HG02571 (cell line): Measurements from ENCODE around the gene TUBB2A.
"Not testable (repeated sequence)": the region's sequence is repeated elsewhere in the genome, so short reads cannot be mapped to it uniquely, and the experiment has no call there.

Source experiments
- ATAC-seq: cut with Tn5 transposase; IDR thresholded peaks from one replicate; pipeline ENCODE4 v1.9.1; 2021; ENCODE audit warnings: mild to moderate bottlenecking, moderate library complexity; ENCODE audit not compliant: unreplicated experiment

TUBB2A gene

DNA sequence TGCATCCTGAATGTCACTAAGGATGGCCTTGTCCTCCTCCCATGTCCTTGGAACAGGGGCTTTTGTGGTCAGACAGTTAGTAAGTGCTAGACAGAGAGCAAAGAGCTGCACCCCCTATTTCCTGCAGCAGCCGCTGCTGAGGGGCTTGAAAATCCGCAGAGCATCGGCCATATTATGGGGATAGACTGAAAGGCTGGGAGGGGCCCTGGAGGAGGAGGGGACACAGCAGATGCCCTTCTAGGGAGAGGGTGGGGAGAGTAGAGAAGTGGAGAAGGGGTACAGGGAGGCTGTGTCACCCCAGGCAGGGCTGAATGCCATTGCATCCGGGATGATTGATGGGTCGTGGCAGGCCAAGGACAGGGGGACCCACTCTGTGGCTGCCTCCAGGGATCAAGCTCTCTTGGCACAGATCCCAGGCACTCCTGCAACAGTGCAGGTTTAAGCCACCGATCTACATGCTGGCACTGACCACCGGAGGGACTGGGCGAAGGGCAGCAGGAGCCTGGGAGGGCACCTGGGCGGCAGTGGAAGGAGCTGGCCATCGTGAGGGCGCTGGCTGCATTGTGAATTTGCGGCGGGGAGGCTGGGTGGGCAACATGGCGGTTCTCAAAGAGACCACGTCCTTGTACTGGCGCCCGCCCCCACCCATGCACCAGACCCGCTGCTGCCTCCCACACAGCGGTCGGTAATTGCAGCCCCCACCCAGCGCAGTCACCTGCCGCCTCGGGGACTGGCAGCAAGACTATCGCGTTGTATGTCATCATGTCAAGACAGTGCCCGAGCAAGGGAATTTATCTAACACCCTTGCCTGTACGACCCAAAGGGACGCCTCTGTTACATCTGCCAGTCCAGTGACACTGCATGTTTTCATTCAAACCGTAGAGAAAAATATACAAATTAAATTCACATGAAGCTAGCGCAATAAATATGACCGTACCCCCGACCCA is 887 bp downstream of the TUBB2A start:
- ATAC-seq, result not testable (repeated sequence)

DNA sequence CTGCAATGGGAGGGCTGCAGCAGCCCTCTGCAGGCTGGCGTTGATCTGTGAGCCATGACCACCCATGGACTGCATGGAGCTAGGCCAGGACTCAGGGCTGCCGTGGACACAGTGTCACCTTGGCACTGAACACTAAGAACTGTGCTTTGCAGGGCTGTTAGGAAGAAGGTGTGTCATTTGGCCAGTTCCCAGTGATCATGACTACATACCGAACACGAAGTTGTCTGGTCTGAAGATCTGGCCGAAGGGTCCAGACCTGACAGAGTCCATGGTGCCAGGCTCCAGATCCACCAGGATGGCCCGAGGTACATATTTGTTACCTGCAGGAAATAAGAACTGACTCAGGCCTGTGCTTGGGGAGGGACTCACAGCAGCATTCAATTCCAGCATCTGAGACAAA is 1.9 kb downstream of the TUBB2A start:
- not testable (repeated sequence) for ATAC-seq

DNA sequence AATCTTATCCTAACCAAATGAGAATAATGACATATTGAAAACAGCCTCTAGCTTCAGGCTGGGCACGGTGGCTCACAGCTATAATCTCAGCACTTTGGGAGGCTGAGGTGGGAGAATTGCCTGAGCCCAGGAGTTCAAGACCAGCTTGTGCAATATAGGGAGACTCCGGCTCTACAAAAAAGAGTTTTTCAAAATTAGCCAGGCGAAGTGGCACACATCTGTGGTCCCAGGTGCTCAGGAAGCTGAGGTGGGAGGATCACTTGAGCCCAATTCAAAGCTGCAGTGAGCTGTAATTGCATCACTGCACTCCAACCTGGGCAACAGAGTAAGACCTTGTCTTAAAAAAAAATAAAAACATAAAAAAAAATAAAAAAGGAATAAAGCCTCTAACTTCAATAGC is 4.7 kb downstream of the TUBB2A start:
- ATAC-seq, result no peak

DNA sequence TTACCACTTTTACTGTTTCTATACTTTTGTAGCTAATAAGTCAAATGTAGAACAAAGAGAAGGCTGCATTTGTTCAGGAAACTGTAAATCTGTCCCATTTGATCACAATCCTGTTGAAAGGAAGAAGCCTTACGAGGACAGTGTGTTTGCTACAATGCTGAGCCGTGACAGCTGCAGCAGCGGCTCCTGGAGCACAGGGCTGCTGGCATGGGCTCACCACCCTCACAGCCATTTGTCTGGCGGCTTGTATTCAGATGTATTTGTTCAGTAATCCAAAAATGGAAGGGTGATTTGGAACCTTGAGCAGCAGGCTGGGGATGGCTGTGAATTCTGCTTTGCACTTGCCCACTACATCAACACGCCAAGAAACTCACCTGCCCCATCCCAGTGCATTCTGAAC is 5.7 kb downstream of the TUBB2A start:
- ATAC-seq, result no peak

DNA sequence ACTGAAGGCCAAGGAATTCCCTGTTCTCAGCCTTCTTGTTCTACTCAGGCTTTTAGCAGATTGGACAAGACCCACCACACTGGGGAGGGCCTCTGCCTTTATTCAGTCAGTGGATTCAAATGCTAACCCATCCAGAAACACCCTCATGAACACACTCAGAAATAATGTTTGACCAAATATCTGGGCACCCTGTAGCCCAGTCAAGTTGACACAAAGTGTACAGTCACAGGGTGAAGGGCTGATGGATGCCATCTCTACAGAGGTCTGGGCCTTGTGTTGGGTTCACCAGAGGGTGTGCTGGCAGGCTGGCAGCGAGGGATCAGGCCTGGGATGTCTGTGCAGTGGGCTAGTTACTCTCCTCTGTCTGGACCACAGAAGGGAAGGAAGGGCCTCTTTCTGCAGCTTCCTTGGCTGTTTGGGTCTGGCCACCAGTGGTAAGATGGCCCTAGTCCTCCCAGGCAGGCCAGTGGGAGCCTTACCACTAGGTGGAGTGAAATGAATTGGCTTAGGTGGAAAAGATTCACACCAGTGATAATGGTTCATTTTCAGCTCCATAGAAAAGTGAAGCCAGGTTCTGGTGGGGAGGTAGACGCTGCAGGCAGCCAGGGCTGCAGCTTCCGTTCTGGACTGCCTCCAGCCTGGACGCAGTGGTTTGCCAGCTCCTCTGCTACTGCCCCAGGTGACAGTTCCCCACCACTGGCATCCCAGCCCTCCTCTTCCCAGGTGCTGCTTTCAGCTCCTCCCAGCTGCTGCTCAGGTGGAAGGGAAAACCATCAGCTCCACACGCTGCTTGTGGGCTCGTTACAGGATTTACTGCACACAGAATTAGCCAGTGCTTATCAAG is 9.2 kb downstream of the TUBB2A start:
- no peak for ATAC-seq

- no peak for ATAC-seq
Observed at GRCh38 chr6:3144571-3144970, 12.8 kb downstream of the TUBB2A start.

DNA sequence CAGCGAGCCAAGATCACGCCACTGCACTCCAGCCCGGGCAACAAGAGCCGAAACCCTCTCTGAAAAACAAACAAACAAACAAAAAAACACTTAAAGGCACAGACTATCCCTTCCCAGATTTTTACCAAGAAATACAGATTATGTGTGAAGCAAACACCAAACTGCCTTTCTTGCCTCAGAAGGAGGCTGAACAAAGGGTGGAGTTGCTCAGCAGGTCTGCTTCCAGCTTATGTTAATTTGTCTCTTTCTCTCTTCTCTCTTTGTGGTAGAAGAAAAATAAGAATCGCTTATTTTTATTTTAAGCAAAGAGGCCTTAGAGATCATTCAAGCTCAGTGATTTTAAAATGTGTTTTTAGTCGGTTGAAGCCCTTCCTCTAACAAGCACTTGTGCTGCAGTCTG is 14.2 kb downstream of the TUBB2A start:
- no peak for ATAC-seq

DNA sequence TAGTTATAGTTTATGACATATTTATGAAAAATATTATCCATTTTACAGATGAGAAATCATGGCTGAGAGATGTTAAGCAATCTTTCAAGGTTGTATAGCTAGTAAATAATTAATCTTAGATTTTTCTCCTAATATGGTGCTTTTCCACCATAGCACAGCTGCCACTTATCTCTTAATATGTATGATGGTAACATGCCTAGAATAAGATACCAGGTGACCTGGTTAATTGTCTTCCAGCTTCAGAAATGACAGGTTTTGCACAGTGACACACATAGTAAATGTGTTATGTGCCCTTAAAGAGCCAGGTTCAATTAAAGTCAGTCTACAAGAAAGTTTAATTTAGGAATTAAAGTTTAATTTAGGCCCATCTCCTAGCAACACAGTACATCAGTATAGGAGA is 14.8 kb downstream of the TUBB2A start:
- ATAC-seq, result no peak

- no peak for ATAC-seq
Observed at GRCh38 chr6:3140201-3140600, 17.1 kb downstream of the TUBB2A start.

GRCh38 chr6:3139090-3139903 is 18.0 kb downstream of the TUBB2A start:
- no peak for ATAC-seq

GRCh38 chr6:3138341-3138740 is 19.0 kb downstream of the TUBB2A start:
- ATAC-seq, result no peak

DNA sequence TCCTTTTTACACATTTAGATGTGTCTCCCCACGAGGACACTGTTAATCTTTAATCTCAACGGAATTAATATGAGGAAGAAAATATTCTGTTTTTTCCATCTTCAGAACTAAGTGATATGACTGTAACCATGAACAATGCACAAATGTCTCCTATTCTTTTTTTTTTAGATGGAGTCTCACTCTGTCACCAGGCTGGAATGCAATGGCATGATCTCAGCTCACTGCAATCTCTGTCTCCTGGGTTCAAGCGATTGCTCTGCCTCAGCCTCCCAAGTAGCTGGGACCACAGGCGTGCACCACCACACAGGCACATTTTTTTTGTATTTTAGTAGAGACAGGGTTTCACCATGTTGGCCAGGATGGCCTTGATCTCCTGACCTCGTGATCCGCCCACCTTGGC is 19.5 kb downstream of the TUBB2A start:
- ATAC-seq, result not testable (repeated sequence)

GRCh38 chr6:3137057-3137777 is 20.1 kb downstream of the TUBB2A start:
- no peak for ATAC-seq

DNA sequence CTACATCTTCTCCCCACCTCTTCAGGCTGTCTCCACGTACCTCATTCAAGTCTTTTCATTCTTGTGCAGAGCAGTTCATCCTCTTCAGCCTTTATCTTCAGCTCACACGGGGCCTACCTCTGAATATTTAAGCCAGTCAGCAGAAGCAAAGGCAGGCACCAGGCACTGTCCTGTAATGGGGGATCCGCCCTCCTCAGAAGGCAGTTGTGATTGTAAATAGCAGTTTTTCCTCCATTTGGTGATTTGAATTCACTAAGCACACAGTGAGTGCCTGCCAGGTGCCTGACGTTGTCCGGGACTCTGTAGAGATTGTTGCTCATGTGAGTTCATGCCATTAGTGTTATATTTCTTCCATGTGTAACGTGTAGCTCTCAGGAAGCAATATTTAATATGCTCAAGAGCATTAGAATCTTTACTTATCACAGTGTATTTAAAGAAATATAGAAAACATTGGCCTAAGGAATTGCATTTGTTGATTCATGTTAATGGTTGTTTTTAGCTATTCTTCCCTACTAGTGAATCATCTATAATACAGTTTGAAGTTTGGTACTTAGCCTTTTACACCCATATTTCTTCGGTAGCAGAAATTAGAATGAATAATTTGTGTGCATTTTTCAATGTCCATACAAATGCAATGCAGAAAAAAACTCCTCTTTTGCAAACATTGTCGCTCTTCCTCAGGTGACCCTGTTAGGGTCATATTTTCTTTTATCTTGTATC is 20.9 kb downstream of the TUBB2A start:
- ATAC-seq, result no peak

GRCh38 chr6:3135668-3136291 is 21.6 kb downstream of the TUBB2A start:
- ATAC-seq, result no peak

DNA sequence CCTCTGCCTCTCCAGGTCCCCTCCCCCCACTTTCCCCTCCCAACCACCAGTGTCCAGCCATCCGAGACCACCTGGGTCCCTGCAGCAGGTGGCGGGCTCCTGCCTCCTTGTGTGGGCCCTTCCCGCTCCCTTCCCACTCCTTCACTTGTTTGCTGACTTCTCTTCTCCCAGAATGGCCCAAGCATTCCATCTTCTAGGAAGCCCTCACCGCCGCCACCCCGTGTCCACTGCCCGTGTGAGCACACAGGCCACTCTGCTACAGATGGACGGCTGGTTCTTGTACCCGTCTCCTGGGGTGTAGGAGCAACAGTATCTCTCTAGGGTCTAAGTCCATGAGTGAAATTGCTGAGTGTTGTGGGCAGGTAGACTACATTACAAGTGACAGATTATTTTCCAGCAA is 23.8 kb downstream of the TUBB2A start:
- no peak for ATAC-seq

GRCh38 chr6:3131695-3132094 is 25.6 kb downstream of the TUBB2A start:
- ATAC-seq, result no peak

DNA sequence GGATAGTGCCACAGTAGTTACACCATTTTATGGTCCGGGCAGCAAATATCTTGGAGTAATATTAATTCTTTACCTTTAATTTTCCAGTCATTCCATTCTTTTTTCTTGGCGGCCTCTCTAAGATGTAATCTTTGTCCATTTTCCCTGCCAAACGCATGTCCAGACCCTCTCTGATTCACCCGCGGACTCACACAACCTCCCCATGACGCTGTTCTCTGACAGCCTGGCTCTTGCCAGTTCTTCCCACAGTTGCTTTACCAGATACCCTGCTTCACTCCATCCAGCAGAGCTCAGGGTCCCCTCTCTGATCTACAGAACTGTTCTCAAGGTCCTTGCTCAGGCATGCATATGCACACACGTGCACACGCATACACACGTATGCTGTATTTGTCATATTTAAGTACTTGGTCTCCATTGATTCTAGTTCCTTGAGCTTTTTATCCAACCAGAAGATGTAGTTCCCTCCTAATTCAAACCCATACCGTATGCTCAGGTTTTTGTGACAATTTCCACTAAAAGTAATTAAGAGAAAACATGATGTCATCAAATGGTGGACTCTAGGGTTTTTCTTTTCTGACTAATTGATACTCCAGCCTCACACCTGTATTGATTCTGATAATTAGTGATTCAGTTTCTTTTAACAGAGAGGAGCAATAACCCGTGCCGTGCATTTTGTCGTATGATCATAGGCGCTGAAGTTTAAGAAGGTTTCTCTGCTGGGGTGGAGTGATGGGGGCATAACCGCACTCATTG is 28.8 kb downstream of the TUBB2A start:
- ATAC-seq, result no peak

DNA sequence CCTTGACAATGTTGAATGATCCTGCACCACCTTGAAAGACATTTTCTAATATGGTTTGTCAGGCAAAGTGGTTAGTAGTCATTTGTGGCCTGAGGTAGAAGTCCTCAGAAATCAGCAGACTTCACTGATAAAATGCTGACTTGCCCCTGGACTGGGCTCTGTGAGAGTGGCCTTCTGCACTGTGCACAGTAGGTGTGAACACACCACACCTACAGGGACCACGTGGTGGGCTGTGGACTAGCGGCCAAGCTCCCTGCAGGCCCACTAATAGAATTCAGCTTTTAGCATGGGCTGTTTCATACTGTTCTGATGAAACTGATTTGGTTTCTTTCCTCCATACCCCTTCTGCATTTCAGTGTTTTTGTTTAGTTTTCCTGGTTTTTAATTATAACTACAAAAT is 31.5 kb downstream of the TUBB2A start:
- no peak for ATAC-seq
